Liver (tissue), 9 donors: Measurements from ENCODE around the gene BTNL2. TPM values are rescaled to one million over a fixed set of nuclear protein-coding genes. Genes with fewer than 3 reads are reported as not detected.
A peak's percentile ranks its signal among the peaks of the same experiment; 100 is the strongest.

Experiments used
- DNase-seq: peaks from one replicate; pipeline ENCODE4 v3.0.0-alpha.2; 2017; ENCODE audit warnings: low spot score
- H3K27ac ChIP-seq, 2 donors: one replicate each; pipeline ENCODE4 v1.7.0; 2013; ENCODE audit warnings: inconsistent platforms in 2 of 2, low read length in 2 of 2, control low read depth in 1 of 2, low read depth in 1 of 2, mild to moderate bottlenecking in 1 of 2
- H3K27me3 ChIP-seq, 4 donors: one replicate each; pipeline versions ENCODE4 v1.6.1 to v1.7.0; 2013; ENCODE audit warnings: low read length in 3 of 4, inconsistent platforms in 1 of 4, mild to moderate bottlenecking in 1 of 4, moderate library complexity in 1 of 4; ENCODE audit not compliant: control insufficient read depth in 4 of 4, insufficient read depth in 4 of 4
- H3K36me3 ChIP-seq, 4 donors: one replicate each; pipeline versions ENCODE4 v1.6.1 to v1.7.0; 2013; ENCODE audit warnings: low read length in 3 of 4, mild to moderate bottlenecking in 3 of 4, low read depth in 1 of 4, moderate library complexity in 1 of 4; ENCODE audit not compliant: control insufficient read depth in 4 of 4, insufficient read depth in 3 of 4
- H3K4me1 ChIP-seq, 4 donors: one replicate each; pipeline versions ENCODE4 v1.6.1 to v1.7.0; 2013; ENCODE audit warnings: low read length in 3 of 4, mild to moderate bottlenecking in 3 of 4, moderate library complexity in 1 of 4; ENCODE audit not compliant: control insufficient read depth in 4 of 4, insufficient read depth in 4 of 4
- H3K4me3 ChIP-seq, 3 donors: one replicate each; pipeline versions ENCODE4 v1.6.1 to v1.7.0; 2013; ENCODE audit warnings: low read length in 3 of 3, control low read depth in 1 of 3, low read depth in 1 of 3, mild to moderate bottlenecking in 1 of 3
- H3K9ac ChIP-seq, 2 donors: one replicate each; pipeline ENCODE4 v1.7.0; 2013; ENCODE audit warnings: low read length in 2 of 2, mild to moderate bottlenecking in 2 of 2, moderate library complexity in 2 of 2, control low read depth in 1 of 2, low read depth in 1 of 2
- H3K9me3 ChIP-seq, 4 donors: one replicate each; pipeline versions ENCODE4 v1.6.1 to v1.7.0; 2013; ENCODE audit warnings: low read length in 3 of 4; ENCODE audit not compliant: control insufficient read depth in 4 of 4
- CTCF ChIP-seq: fragments of 150-350 bp; IDR thresholded peaks from 2 replicates; pipeline ENCODE4 v1.5.1; 2017; ENCODE audit warnings: improper control_type of control experiment, low read depth, low read length; ENCODE audit not compliant: missing input control
- EGR1 ChIP-seq, 2 donors: IDR thresholded peaks; 2 replicates each; pipeline ENCODE4 v1.6.1; 2016 to 2018; ENCODE audit warnings: antibody characterized with exemption in 2 of 2, low read depth in 2 of 2
- FOXA2 ChIP-seq: IDR thresholded peaks from 2 replicates; pipeline ENCODE4 v1.6.1; 2016; ENCODE audit warnings: antibody characterized with exemption
- GABPA ChIP-seq, 2 donors: IDR thresholded peaks in 1 of 2; conservative IDR thresholded peaks in 1 of 2; 2 replicates each; pipeline ENCODE4 v1.6.1; 2016; ENCODE audit warnings: antibody characterized with exemption in 2 of 2, mild to moderate bottlenecking in 1 of 2, moderate library complexity in 1 of 2
- HNF4G ChIP-seq: IDR thresholded peaks from 2 replicates; pipeline ENCODE4 v1.6.1; 2016; ENCODE audit warnings: antibody characterized with exemption
- JUND ChIP-seq, 2 donors: IDR thresholded peaks; 2 replicates each; pipeline ENCODE4 v1.6.1; 2016; ENCODE audit warnings: antibody characterized with exemption in 2 of 2
- MAX ChIP-seq: IDR thresholded peaks from 2 replicates; pipeline ENCODE4 v1.6.1; 2016; ENCODE audit warnings: antibody characterized with exemption
- NR2F2 ChIP-seq: IDR thresholded peaks from 2 replicates; pipeline ENCODE4 v1.6.1; 2016; ENCODE audit warnings: antibody characterized with exemption
- REST ChIP-seq: IDR thresholded peaks from 2 replicates; pipeline ENCODE4 v1.6.1; 2016; ENCODE audit warnings: antibody characterized with exemption, mild to moderate bottlenecking
- RXRA ChIP-seq, 2 donors: IDR thresholded peaks; 2 replicates each; pipeline ENCODE4 v1.6.1; 2017 to 2018; ENCODE audit warnings: antibody characterized with exemption in 2 of 2, mild to moderate bottlenecking in 1 of 2
- ZBTB33 ChIP-seq: IDR thresholded peaks from 2 replicates; pipeline ENCODE4 v1.6.1; 2016; ENCODE audit warnings: antibody characterized with exemption
- WGBS: extraction: QIAGEN DNeasy Blood & Tissue Kit; methylation state at CpG from one replicate; pipeline ENCODE4 v1.1.7; 2013; 5-methylcytosine and 5-hydroxymethylcytosine counted together
- polyA plus RNA-seq, 2 donors: library from polyadenylated mRNA; stranded (reverse) in 1 of 2; unstranded in 1 of 2; fragments of 200-250 nt in 1 of 2; fragments of >200 nt in 1 of 2; fragmentation: Nextera tagmentation in 1 of 2; extraction: Ambion mirVana in 1 of 2; gene quantifications; one replicate each; pipeline versions ENCODE4 v1.2.1 to v1.2.3, GENCODE V29; 2013 to 2015
- total RNA-seq, 2 donors: library from RNA; depleted of rRNA; stranded (reverse); fragments of >200 nt; gene quantifications; one replicate each; pipeline ENCODE4 v1.2.3, GENCODE V29; 2014
- TF ChIP-seq, protein P1 (sequence below): IDR thresholded peaks from 2 replicates; pipeline ENCODE4 v1.6.1; 2016; ENCODE audit warnings: antibody characterized with exemption
- donor health status: healthy.
- donor health status: healthy.
- donor health status: healthy.
- donor health status: healthy.
- donor health status: healthy.

BTNL2 gene
- total and polyA plus RNA-seq, 4 donors, result not detected

DNA sequence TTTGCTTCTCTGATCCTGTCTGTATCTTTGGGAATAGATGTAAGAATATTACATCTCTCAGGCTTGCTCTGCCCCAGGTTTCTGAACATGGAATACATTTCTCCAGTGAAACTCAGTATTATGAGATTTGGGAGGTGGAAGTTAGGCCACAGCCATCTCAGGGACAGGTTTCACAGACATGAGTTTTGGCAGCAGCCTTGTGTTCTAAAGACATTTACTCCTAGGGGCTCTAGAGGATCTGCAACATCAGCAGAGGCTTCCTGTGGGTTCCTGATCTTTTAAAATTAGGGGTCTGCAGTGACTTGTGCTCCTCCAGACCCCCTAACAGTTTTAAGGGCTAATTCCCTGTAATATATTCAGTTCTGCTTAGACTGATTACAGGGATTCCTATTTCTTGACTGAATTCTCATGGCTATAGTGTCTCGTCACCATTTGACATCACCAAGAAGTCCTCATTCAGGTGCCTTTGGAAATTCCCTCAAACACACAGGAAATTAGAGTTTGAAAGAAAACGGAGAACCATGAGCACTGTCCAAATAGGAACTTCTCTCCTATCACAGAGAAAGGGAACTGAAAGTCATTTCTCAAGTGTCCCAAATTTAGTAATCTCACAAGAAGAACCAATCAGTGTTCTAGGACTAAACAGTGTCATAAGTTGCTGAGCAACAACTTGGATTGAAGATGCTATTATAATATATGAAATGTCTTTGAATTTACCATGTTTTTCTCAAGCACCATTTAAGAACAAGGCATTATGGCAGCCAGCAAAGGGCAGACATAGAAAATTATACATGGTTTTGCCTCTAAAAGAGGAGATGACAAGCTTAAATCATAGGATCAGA is 30.2 kb upstream of the BTNL2 start:
- TF ChIP-seq EGR1 (IDR thresholded peaks at IDR 0.05; ENCODE audit: low read depth in 2 of 2), result no peak
- TF ChIP-seq JUND (IDR thresholded peaks at IDR 0.05), result no peak
- no peak for TF ChIP-seq REST
- TF ChIP-seq MAX, result no peak
- TF ChIP-seq FOXA2, result no peak
- no peak for TF ChIP-seq ZBTB33
- TF ChIP-seq, protein P1, sequence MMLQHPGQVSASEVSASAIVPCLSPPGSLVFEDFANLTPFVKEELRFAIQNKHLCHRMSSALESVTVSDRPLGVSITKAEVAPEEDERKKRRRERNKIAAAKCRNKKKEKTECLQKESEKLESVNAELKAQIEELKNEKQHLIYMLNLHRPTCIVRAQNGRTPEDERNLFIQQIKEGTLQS, result no peak
- H3K4me3 ChIP-seq, result no peak overlapping the region
- no peak overlapping the region for H3K9ac ChIP-seq
- peaks cover 0 to 1% (median 0%) of the 10 kb centered on the region in 4 donors for H3K27me3 ChIP-seq
- no peak for DNase-seq
- no peaks in the 10 kb centered on the region for H3K36me3 ChIP-seq
- no peaks in the 10 kb centered on the region for H3K4me1 ChIP-seq
- WGBS, result 64% methylated on average over 2 of the region's 2 CpGs
- H3K27ac ChIP-seq, result peak overlapping the region in 1 of 2 donors; percentile 56
- no peaks in the 10 kb centered on the region for H3K9me3 ChIP-seq

DNA sequence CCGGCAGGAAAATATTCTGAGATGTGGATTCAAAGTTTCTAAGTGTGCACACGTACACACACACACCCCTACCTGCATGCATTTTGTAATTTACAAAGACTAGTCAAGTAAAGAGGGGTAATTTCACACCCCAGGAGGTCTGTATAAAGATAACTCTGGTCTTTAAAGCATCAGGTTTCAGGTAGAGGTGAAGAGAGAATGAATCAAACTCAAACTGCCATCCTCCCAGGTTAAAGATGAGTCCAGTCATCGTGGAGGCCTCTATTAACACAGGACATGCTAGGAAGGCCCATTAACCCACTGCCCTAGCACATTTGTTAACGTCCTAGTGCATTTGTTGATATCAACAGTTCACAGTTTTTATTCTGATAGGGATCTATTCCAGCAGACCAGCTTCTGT is 29.2 kb upstream of the BTNL2 start:
- WGBS, result 65% methylated on average over 4 of the region's 4 CpGs
- DNase-seq, result no peak
- H3K4me1 ChIP-seq, result no peaks in the 10 kb centered on the region
- H3K36me3 ChIP-seq, result no peaks in the 10 kb centered on the region
- no peak overlapping the region for H3K4me3 ChIP-seq
- H3K9ac ChIP-seq, result no peak overlapping the region
- H3K27ac ChIP-seq, result no peak overlapping the region
- no peaks in the 10 kb centered on the region for H3K9me3 ChIP-seq
- H3K27me3 ChIP-seq, result peaks cover 0 to 3% (median under 1%) of the 10 kb centered on the region in 4 donors
- TF ChIP-seq, protein P1, result no peak
- TF ChIP-seq ZBTB33 (no peak), RXRA (IDR thresholded peaks at IDR 0.05) (no peak), REST (no peak), MAX (no peak), CTCF (no peak), JUND (IDR thresholded peaks at IDR 0.05) (no peak), HNF4G (no peak), NR2F2 (no peak), GABPA (IDR thresholded peaks at IDR 0.05 in 1 of 2, conservative IDR thresholded peaks at IDR 0.05 in 1 of 2) (no peak)
